Transverse colon (tissue), 4 donors: ENCODE results near the gene LIMS4. TPM values are rescaled to one million over a fixed set of nuclear protein-coding genes. Genes with fewer than 3 reads are reported as not detected.
"Not testable (repeated sequence)": the region's sequence is repeated elsewhere in the genome, so short reads cannot be mapped to it uniquely, and the experiment has no call there.

ENCODE experiments used
- DNase-seq: peaks from one replicate; pipeline ENCODE4 v3.0.0-alpha.2; 2019
- H3K27ac ChIP-seq, 4 donors: fragments of 200-600 bp; sonication (generic); 2 replicates each; pipeline ENCODE4 v1.5.1; 2016 to 2018; ENCODE audit warnings: inconsistent platforms in 4 of 4
- H3K27me3 ChIP-seq: fragments of 200-600 bp; sonication (generic); 2 replicates; pipeline ENCODE4 v1.5.1; 2017; ENCODE audit warnings: inconsistent platforms
- H3K36me3 ChIP-seq, 4 donors: fragments of 200-600 bp; sonication (generic); 2 replicates each; pipeline ENCODE4 v1.5.1; 2017 to 2019; ENCODE audit warnings: inconsistent platforms in 4 of 4
- H3K4me1 ChIP-seq, 4 donors: fragments of 200-600 bp; sonication (generic); 2 replicates each; pipeline ENCODE4 v1.5.1; 2017 to 2020; ENCODE audit warnings: inconsistent platforms in 4 of 4
- H3K4me3 ChIP-seq, 4 donors: fragments of 200-600 bp; sonication (generic); 1 replicate in 1 of 4; 2 replicates in 3 of 4; pipeline versions ENCODE4 v1.5.1 to v1.6.1; 2017 to 2019; ENCODE audit warnings: inconsistent platforms in 4 of 4
- H3K9me3 ChIP-seq, 2 donors: fragments of 200-600 bp; sonication (generic); 2 replicates each; pipeline ENCODE4 v1.5.1; 2017 to 2019; ENCODE audit warnings: inconsistent platforms in 2 of 2
- WGBS, 2 donors: methylation state at CpG; one replicate each; pipeline ENCODE4 v1.1.5; 2018; ENCODE audit warnings: low coverage in 1 of 2; 5-methylcytosine and 5-hydroxymethylcytosine counted together
- in situ Hi-C, 4 donors: fragments of 200-750 bp; cut with MboI; loops; one replicate each; pipeline versions ENCODE4 v1.15.0 to v1.15.1; 2017; ENCODE audit warnings: low sequenced_read_pairs in 3 of 4, low pct_ligation_motif_present in 1 of 4, low pct_unique_long_range_greater_than_20kb in 1 of 4
- intact Hi-C: fragments of 100-400 bp; cut with DNase I; formaldehyde crosslinking; loops from one replicate; pipeline ENCODE4 v1.15.1; 2023; ENCODE audit warnings: low total_unique reads
- total RNA-seq, 4 donors: library from RNA; depleted of rRNA; stranded (reverse); fragments of >200 nt; gene quantifications; one replicate each; pipeline ENCODE4 v1.1.0, GENCODE V29; 2016

The LIMS4 gene
- total RNA-seq: 1 to 10 TPM in 2 of 4 donors, not detected in 2; 1.6 to 3.4 TPM

- DNase-seq, intact Hi-C loops, H3K9me3 ChIP-seq, H3K4me3 ChIP-seq, H3K4me1 ChIP-seq, in situ Hi-C loops, H3K27me3 ChIP-seq, H3K27ac ChIP-seq, H3K36me3 ChIP-seq: not testable (repeated sequence)
- WGBS, 2 donors: no CpG with 5 or more reads among the region's 29 CpGs
These were observed at the start of gene LIMS4 for GRCh38 chr2:110472171-110473058. Gene LIMS4 (minus strand): TSS chr2:110472816. CDS start chr2:110472778, 38 bp downstream.

GRCh38 chr2:110499755-110500377 lies 27.2 kb upstream of the LIMS4 start:
- no CpG with 5 or more reads among the region's 8 CpGs for WGBS, 2 donors

GRCh38 chr2:110496027-110496426 lies 23.4 kb upstream of the LIMS4 start:
- H3K27me3 ChIP-seq, H3K4me1 ChIP-seq, H3K9me3 ChIP-seq, in situ Hi-C loops, H3K27ac ChIP-seq, DNase-seq, H3K4me3 ChIP-seq, H3K36me3 ChIP-seq, intact Hi-C loops: not testable (repeated sequence)
- WGBS, 2 donors: no CpG with 5 or more reads among the region's 6 CpGs

More at GRCh38 chr2:110499755-110500377, 27.2 kb upstream of the LIMS4 start:
- H3K27me3 ChIP-seq, H3K36me3 ChIP-seq, H3K4me3 ChIP-seq, intact Hi-C loops, DNase-seq, in situ Hi-C loops, H3K27ac ChIP-seq, H3K4me1 ChIP-seq, H3K9me3 ChIP-seq: not testable (repeated sequence)

GRCh38 chr2:110494488-110494887 lies 21.9 kb upstream of the LIMS4 start:
- H3K36me3 ChIP-seq, H3K4me3 ChIP-seq, in situ Hi-C loops, intact Hi-C loops, H3K4me1 ChIP-seq, H3K27ac ChIP-seq, H3K27me3 ChIP-seq, H3K9me3 ChIP-seq, DNase-seq: not testable (repeated sequence)
- no CpG with 5 or more reads among the region's 3 CpGs for WGBS, 2 donors

GRCh38 chr2:110488991-110489390 lies 16.4 kb upstream of the LIMS4 start:
- in situ Hi-C loops, H3K27me3 ChIP-seq, H3K4me1 ChIP-seq, H3K9me3 ChIP-seq, DNase-seq, H3K36me3 ChIP-seq, H3K4me3 ChIP-seq, intact Hi-C loops, H3K27ac ChIP-seq: not testable (repeated sequence)
- WGBS, 2 donors: no CpG with 5 or more reads among the region's 1 CpG

- H3K4me1 ChIP-seq, in situ Hi-C loops, H3K4me3 ChIP-seq, H3K36me3 ChIP-seq, H3K9me3 ChIP-seq, DNase-seq, H3K27me3 ChIP-seq, intact Hi-C loops, H3K27ac ChIP-seq: not testable (repeated sequence)
- WGBS, 2 donors: no CpG with 5 or more reads among the region's 4 CpGs
These were observed 10.1 kb upstream of the LIMS4 start for GRCh38 chr2:110482697-110483096.

- H3K9me3 ChIP-seq, H3K4me3 ChIP-seq, H3K27me3 ChIP-seq, DNase-seq, in situ Hi-C loops, H3K27ac ChIP-seq, intact Hi-C loops, H3K4me1 ChIP-seq, H3K36me3 ChIP-seq: not testable (repeated sequence)
- WGBS, 2 donors: no CpG with 5 or more reads among the region's 3 CpGs
These were observed 8.6 kb upstream of the LIMS4 start for GRCh38 chr2:110481200-110481599.

GRCh38 chr2:110480084-110480483 lies 7.5 kb upstream of the LIMS4 start:
- H3K9me3 ChIP-seq, H3K4me3 ChIP-seq, H3K27me3 ChIP-seq, H3K4me1 ChIP-seq, DNase-seq, H3K36me3 ChIP-seq, in situ Hi-C loops, H3K27ac ChIP-seq, intact Hi-C loops: not testable (repeated sequence)
- WGBS, 2 donors: no CpG with 5 or more reads among the region's 4 CpGs

- H3K4me1 ChIP-seq, H3K4me3 ChIP-seq, H3K27me3 ChIP-seq, H3K36me3 ChIP-seq, H3K9me3 ChIP-seq, in situ Hi-C loops, DNase-seq, H3K27ac ChIP-seq, intact Hi-C loops: not testable (repeated sequence)
- WGBS, 2 donors: no CpG with 5 or more reads among the region's 7 CpGs
These were observed 4.8 kb upstream of the LIMS4 start for GRCh38 chr2:110477370-110477769.

- not testable (repeated sequence) for H3K36me3 ChIP-seq
- WGBS, 2 donors: no CpG with 5 or more reads among the region's 6 CpGs
These were observed 4.3 kb upstream of the LIMS4 start for GRCh38 chr2:110476952-110477351.

More at GRCh38 chr2:110476952-110477351, 4.3 kb upstream of the LIMS4 start:
- intact Hi-C loops, H3K9me3 ChIP-seq, DNase-seq, H3K4me1 ChIP-seq, H3K27ac ChIP-seq, in situ Hi-C loops, H3K4me3 ChIP-seq, H3K27me3 ChIP-seq: not testable (repeated sequence)
